GM21825 (cell line): Measurements from ENCODE around the gene PKNOX1.
"Not testable (repeated sequence)": the region's sequence is repeated elsewhere in the genome, so short reads cannot be mapped to it uniquely, and the experiment has no call there.

Experiments
- ATAC-seq: cut with Tn5 transposase; IDR thresholded peaks from one replicate; pipeline ENCODE4 v1.9.1; 2021; ENCODE audit warnings: mild to moderate bottlenecking, moderate library complexity; ENCODE audit not compliant: unreplicated experiment

PKNOX1 gene

DNA sequence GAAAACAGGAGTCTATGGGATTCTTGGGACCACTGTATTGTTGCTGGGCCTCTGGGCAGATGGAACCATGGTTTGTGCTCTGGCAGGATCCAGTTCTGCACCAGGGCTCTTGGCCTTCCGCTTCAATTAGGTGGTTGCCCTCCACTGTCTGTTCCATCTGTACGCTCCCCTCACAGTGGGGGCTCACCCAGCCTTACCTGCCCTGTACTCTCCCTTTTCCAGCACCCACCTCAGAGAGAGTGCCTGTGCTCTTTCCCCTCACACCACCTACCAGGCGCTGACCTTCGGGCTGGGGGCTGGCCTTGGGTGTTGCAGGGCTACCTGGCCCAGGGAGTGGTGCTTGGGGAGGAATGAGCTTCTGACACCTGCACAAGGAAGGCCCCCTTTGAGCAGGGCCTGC is 7.5 kb downstream of the PKNOX1 start:
- no peak for ATAC-seq

DNA sequence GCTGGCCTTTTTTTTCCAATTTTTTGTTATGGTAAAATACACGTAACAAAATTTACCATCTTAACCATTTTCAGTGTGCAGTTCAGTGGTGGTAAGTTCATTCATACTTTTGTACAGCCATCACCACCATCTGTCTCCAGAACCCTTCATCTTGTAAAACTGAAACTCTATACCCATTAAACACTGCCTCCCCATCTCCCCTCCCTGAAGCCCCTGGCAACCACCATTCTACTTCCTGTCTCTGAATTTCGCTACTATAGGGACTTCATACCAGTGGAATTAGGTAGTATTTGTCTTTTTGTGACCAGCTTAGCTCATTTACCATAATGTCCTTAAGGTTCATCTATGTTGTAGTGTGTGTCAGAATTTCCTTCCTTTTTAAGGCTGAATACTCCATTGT is 8.7 kb downstream of the PKNOX1 start:
- ATAC-seq: no peak

DNA sequence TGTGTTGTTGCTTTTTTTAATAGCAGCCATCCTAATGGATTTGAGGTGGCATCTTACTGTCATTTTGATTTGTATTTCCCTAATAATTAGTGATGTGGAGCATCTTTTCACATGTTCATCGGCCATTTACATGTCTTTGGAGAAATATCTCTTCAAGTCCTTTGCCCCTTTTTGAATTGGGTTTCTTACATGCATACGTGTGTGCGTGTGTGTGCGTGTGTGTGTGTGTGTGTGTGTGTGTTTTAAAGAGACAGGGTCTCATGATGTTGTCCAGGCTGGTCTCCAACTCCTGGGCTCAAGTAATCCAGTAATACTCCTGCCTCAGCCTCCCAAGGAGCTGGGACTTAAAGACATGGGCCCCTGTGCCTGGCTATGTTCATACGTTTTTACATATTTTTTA is 9.5 kb downstream of the PKNOX1 start:
- no peak for ATAC-seq

DNA sequence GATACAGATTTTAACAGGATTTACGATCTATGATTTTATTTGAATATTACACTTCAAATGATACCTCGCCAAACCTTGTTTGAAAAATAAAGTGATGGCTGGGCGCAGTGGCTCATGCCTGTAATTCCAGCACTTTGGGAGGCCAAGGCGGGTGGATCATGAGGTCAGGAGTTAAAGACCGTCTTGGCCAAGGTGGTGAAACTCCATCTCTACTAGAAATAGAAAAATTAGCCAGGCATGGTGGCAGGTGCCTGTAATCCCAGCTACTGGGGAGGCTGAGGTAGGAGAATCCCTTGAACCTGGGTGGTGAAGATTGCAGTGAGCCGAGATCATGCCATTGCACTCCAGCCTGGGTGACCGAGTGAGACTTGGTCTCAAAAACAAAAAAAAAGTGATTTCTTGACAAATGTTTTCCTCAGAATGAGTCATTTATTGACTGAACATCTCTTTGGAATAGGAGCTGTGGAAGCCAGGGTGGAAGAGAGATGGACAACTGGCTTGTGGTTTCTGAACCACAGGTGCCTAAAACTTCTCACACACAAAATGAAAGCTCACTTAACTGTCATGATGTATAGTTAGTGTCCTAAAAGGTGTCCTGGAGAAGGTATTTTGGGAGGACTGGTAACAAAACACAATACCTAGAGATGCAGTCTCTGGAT is 11.9 kb downstream of the PKNOX1 start:
- ATAC-seq: no peak

DNA sequence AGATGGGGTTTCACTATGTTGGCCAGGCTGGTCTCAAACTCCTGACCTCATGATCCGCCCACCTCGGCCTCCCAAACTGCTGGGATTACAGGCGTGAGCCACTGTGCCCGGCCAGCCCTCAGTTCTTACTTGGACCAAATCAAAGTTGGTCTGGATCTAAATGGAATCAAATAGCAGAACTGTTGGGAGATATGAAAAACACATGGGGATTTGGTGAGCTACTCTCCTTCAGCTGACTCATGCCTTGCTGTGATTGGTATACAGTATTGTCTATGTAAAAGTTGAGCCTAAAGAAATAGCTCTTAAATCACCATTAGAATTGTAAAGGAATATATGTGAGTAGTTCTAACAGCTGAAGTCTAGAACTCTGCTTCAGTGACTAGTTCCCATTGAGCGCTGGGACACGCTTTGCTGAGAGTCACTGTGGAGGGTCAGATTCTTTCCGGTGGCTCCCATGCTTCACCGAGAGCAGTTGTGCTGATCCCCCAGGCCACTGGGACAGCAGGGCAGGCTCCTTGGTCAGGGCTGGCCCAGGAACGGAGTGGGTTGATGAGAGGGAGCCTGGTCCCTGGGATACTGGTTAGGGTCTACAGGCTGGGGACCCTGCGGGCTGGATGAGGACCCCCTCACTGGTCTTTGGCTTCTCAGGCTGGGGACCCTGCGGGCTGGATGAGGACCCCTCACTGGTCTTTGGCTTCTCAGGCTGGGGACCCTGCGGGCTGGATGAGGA is 14.0 kb downstream of the PKNOX1 start:
- ATAC-seq: no peak

DNA sequence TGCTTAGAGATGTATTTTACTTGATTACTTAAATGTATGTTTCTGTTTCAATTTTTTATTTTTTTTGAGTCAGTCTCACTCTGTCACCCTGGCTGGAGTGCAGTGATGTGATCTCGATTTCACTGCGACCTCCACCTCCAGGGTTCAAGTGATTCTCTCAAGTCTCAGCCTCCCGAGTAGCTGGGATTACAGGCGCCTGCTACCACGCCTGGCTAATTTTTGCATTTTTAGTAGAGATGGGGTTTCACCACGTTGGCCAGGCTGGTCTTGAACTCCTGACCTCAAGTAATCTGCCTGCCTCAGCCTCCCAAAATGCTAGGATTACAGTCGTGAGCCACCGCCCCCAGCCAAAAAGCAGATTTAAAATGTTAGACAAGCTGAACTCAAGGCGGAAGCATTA is 15.0 kb downstream of the PKNOX1 start:
- ATAC-seq: not testable (repeated sequence)

DNA sequence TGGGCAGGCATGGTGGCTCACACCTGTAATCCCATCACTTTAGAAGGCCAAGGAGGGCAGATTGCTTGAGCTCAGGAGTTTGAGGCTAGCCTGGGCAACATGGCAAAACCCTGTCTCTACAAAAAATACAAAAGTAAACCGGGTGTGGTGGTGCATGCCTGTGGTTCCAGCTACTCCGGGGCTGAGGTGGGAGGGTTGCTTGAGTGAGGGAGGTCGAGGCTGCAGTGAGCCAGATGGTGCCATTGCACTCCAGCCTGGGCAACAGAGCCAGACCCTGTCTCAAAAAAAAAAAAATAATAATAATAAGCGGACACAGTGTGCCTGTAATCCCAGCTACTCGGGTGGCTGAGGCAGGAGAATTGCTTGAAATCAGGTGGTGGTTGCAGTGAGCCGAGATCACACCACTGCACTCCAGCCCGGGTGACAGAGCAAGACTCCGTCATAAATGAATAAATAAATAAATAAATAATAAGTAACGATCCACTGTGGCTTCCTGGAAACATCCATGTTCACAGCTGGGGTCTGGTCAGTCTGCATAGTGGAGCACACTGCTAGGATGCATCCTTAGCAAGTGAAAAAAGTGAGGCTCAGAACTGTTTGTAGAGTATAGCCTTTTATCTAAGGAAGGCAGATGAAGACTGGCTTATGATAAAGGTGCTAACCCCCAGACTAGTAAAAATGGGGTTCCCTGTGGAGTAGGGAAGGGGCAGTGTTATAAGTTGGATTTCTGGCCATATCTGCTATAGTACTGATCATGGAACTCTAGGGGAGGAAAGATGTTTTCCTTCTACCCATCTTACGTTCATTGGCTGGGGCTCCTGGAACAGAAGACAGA is 15.7 kb downstream of the PKNOX1 start:
- ATAC-seq: no peak

DNA sequence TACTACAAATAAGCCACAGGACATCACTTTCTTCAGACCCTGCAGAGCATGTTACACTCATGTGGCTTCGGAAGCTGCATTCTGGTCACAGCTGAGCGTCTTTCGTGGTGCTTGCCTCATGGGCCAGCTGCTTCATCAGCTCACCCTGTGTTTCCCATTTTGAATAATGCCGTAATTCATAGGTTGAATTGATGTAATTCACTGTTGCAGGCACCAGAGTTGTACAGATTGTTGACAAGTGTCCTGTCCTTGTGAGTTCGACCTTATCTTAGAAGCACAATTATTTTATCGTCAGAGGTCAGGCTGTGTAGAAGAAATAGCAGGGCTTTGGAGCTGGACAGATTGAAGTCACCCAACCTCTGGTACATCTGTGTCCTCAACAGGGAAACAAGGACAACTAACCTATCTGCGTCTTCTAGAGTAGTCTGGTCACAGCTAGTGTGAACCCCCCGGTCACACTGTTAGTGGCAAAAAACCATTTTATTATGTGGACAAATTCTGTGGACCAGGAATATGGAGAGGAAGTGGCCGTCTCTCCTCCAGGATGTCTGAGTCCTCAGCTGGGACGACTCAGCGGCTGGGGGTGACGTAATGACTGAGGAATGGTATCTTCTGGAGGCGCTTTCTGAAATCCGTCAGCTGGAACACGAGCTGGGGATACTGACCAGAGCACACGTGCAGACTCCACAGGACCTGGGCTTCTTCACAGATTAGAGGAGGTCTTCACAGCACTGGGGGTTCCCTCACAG is 17.8 kb downstream of the PKNOX1 start:
- ATAC-seq: no peak

DNA sequence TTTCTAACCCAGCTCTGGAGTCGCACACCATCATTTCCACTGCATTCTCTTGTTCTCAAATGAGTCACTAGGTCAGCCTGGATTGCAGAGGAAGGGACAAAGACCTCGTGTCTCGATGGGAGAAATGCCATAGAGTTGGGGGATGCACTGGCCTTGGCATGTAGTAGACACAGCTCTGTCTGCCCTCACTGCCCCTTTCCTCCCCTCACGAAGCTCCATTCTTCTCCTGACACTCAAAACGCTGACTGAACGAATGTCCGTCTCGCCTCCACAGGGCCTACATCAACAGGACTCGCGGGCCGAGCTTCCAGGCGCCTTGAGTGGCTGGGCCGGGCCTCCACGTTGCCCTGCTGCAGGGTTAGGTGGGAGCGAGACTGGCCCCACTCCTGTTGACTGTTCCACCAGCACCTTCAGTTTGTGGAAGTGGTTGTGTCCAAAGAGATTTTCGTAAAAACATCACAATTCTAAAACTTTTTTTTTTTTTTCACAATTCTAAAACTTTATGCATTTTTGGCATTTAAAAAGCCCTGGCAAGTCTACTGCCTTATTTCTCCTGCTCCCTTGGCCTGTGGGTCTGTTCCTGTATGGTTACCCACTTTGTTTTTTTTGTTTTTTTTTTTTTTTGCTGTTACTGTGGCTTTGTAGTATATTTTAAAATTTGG is 18.8 kb downstream of the PKNOX1 start:
- no peak for ATAC-seq

DNA sequence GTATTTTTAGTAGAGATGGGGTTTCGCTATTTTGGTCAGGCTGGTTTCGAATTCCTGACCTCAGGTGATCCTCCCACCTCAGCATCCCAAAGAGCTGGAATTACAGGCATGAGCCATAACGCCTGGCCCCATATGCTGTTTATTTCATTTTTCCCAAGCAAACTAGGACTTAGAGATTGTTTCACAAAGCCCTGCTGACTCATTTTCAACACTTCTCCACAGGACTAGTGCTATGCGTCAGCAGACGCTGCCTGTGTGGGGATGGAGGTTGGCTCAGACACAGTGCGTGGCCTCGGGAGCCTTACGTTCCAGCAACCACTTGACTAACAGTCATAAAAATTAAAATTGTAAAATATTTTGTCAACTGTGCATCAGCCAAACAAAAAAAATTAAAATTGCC is 22.7 kb downstream of the PKNOX1 start:
- ATAC-seq: no peak

DNA sequence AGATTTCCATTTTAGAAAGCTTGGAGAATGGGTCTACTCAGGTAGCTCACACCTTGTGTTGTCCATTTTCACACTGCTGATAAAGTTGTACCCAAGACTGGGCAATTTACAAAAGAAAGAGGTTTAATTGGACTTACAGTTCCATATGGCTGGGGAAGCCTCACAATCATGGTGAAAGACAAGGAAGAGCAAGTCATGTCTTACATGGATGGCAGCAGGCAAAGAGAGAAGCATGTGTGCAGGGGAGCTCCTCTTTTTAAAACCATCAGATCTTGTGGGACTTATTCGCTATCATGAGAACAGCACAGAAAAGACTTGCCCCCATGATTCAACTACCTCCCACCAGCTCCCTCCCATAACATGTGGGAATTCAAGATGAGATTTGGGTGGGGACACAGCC is 23.6 kb downstream of the PKNOX1 start:
- ATAC-seq: not testable (repeated sequence)

DNA sequence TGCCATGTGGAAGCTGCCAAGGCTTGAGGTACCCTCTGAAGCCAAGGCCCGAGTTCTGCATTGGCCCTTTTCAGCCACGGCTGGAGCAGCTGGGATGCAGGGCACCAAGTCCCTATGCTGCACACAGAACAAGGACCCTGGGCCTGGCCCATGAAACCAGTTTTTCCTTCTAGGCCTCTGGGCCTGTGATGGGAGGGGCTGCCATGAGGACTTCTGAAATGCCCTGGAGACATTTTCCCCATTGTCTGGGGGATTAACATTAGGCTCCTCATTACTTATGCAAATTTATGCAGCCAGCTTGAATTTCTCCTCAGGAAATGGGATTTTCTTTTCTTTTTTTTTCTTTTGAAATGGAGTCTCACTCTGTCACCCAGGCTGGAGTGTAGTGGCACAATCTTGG is 24.8 kb downstream of the PKNOX1 start:
- not testable (repeated sequence) for ATAC-seq

DNA sequence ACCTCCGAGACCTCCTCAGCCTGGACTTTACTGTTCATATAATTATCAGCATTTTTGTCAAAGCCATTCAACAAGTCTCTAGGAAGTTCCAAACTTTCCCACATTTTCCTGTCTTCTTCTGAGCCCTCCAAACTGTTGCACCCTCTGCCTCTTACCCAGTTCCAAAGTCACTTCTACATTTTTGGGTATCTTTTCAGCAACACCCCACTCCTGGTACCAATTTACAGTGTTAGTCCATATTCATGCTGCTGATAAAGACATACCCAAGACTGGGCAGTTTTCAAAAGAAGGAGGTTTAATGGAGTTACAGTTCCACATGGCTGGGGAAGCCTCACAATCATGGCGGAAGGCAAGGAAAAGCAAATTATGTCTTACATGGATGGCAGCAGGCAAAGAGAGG is 25.7 kb downstream of the PKNOX1 start:
- not testable (repeated sequence) for ATAC-seq

DNA sequence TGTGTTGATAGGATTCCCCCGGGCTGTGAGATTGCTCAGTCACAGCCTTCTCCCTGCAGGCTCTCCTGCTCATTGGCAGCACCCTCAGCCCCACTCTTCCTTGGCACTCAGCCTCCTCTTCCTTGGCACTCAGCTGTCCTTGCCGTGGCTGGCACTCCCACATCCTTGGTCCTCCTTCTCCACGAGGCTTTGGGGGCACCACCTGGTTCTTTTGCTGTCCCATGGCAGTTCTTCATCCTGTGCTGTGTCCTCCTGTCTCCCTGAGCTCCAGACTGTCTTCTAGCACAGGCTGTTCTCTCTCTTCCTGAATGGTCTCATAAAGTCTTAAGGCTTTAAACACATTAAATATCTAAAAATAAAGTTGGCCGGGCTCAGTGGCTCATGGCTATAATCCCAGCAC is 27.0 kb downstream of the PKNOX1 start:
- ATAC-seq: no peak

DNA sequence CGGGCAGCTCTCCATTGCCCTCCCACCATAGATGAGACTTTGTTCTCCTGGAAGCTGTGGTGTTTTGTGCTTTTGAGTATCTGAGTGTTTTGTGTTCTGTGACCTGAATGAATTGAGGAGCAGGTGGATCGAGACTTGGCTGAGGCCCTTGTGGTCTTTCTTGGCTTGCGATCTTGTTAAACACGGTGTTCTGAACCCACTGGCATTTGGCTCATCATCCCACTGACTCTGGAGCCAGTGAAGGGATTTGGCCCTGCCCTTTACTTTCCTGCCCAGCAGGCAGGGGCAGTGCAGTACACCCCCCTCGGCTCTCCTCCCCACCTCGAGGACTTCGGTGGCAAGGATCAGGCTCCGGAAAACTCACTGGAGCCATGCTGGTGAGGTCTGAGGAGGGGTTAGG is 30.6 kb downstream of the PKNOX1 start:
- no peak for ATAC-seq

DNA sequence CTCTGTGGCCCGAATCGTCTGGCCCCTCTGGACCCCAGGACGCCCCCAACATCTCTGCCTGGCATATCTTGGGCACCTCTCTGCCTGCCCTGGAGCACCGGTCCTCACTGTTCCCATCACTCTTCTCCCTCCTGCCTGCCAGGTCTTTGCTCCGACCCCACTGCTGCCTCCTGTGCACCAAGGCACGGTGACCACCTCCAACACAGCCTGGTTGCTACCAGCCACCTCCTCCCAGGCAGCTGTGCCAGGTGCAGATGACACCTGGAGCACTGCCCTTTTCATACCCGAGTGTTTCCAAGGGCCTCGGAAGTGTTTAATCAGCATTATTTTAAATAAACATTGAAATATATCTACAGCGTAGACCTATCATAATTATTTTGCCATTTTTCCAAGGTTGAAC is 31.3 kb downstream of the PKNOX1 start:
- ATAC-seq: no peak

DNA sequence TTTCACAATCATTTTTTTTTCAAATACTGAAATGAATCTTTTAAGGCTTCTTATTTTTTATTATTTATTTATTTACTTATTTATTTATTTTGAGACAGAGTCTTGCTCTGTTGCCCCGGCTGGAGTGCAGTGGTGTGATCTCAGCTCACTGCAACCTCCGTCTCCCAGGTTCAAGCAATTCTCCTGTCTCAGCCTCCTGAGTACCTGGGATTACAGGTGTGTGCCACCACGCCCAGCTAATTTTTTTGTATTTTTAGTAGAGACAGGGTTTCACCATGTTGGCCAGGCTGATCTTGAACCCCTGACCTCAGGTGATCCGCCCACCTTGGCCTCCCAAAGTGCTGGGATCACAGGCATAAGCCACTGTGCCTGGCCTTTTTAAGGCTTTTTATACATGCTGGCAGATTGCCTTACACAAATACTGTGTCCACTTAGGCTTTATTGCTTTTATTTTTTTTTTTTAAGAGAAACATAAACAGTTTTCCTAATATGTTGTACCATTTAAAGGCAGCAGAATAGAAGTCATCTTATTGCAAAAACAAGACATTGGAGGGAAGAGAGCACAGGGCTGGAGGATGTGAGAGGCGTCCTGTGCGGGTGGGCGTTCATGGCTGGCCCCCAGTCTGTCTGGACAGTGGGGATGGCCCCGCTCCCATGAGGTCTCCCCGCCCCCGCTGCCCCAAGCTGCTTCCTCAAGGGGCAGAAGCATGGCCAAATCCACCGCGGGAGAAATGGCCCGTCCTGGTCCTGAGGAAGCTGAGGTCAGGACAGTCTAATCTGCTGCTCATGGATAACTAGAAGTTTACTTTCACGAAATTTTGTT is 31.9 kb downstream of the PKNOX1 start:
- ATAC-seq: not testable (repeated sequence)

DNA sequence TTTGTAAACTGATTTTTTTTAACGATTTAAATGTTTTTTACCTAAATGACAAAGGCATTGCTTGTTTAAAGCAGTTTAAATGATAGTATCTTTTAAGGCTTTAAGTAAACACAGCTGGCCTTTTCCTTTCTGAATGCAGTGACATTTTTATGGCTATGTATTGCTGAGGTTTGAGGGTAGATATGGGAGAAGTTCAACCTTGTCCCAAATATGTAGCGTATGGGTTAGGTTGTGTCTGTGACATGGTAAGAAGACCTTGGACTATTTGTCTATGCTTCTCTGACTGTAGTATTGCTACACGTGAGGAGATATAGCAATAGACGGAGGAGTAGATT is 32.5 kb downstream of the PKNOX1 start:
- ATAC-seq: no peak

DNA sequence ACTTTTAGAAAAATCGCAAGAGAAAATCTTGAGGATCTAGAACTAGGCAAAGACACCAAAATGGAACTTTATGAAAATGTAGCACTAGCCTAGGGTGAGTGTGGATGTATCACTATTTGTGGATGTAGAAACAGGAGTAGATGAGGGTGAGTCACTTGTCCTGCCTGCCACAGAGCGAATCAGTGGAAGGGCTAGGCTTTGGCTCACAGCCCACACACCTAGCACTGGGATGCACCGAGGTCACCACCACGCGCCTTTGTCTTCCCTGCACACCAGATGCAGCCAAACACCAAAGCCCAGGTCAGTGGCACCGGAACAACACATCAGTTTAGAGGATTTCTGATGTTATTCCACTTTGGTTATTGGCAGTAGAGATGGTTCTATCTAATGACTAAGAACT is 38.2 kb downstream of the PKNOX1 start:
- ATAC-seq: no peak
